Lower leg skin (tissue), 3 donors: ENCODE results near the gene NUDT8.

Experiments
- POLR2A ChIP-seq, 2 donors: fragments of 450-650 bp; IDR thresholded peaks; one replicate each; pipeline ENCODE4 v1.6.1; 2016 to 2017; ENCODE audit warnings: antibody characterized with exemption in 2 of 2, mild to moderate bottlenecking in 1 of 2, moderate library complexity in 1 of 2
- TF ChIP-seq, protein P1 (sequence below), 3 donors: fragments of 450-650 bp; IDR thresholded peaks; one replicate each; pipeline ENCODE4 v1.5.1; 2016; ENCODE audit warnings: antibody characterized with exemption in 3 of 3, mild to moderate bottlenecking in 3 of 3, moderate library complexity in 2 of 3

DNA sequence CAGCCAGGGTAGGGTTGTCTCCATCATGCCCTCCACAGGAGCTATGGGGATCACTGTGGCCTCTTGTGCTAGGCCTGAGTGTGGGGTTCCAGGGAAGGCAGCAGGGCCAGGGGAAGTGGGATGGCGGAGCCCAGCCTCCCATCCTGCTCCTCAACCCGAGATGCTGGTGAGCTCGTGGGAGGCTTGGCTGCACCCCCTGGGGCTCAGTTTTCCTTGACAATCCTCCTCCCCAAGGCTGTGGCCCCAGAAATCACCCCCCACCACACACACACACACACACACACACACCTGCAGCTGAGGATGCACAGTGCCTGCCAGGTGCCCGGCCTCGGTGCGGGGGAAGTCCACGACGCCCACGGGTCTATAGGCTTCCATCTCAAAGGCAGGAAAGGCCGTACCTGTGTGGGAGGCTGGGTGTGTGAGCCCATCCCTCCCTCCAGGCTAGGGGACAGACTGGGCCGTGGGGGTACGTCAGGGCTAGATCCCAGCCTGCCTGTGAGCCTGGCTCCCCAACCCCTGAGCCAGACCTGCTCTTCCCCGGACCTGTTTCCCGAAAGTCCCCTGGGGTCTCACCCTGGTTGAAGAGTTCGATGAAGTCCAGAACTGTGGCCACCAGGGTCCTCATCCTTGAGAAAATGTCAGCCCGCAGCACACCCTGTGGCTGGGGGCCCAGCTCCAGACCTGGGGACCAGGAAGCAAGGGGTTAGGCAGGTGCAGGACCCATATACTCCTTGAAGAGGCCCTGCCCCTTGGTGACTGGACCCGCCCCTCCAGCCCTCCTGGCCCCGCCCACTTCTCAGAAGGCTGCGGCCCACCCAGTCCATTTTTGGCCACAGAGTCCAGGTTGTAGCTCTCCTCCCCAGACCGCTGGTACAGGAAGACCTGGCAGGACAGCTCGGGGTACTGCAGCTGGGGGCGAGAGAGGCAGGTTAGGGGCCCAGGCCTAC, 15.0 kb upstream of the NUDT8 start:
- TF ChIP-seq, protein P1, sequence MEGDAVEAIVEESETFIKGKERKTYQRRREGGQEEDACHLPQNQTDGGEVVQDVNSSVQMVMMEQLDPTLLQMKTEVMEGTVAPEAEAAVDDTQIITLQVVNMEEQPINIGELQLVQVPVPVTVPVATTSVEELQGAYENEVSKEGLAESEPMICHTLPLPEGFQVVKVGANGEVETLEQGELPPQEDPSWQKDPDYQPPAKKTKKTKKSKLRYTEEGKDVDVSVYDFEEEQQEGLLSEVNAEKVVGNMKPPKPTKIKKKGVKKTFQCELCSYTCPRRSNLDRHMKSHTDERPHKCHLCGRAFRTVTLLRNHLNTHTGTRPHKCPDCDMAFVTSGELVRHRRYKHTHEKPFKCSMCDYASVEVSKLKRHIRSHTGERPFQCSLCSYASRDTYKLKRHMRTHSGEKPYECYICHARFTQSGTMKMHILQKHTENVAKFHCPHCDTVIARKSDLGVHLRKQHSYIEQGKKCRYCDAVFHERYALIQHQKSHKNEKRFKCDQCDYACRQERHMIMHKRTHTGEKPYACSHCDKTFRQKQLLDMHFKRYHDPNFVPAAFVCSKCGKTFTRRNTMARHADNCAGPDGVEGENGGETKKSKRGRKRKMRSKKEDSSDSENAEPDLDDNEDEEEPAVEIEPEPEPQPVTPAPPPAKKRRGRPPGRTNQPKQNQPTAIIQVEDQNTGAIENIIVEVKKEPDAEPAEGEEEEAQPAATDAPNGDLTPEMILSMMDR (IDR thresholded peaks at IDR 0.05), result no peak
- TF ChIP-seq POLR2A (IDR thresholded peaks at IDR 0.05), result no peak
